NK-92 (cell line): ENCODE results near the gene GFOD1.
"Not testable (repeated sequence)": the region's sequence is repeated elsewhere in the genome, so short reads cannot be mapped to it uniquely, and the experiment has no call there.

Experiments
- DNase-seq: peaks from one replicate; lab custom pipeline; 2025; ENCODE audit not compliant: unreplicated experiment; lab: John Stamatoyannopoulos, UW

Gene GFOD1

GRCh38 chr6:13331516-13332348, 155.7 kb downstream of the GFOD1 start:
- no peak for DNase-seq

GRCh38 chr6:13328875-13329183, 158.6 kb downstream of the GFOD1 start:
- no peak for DNase-seq

DNA sequence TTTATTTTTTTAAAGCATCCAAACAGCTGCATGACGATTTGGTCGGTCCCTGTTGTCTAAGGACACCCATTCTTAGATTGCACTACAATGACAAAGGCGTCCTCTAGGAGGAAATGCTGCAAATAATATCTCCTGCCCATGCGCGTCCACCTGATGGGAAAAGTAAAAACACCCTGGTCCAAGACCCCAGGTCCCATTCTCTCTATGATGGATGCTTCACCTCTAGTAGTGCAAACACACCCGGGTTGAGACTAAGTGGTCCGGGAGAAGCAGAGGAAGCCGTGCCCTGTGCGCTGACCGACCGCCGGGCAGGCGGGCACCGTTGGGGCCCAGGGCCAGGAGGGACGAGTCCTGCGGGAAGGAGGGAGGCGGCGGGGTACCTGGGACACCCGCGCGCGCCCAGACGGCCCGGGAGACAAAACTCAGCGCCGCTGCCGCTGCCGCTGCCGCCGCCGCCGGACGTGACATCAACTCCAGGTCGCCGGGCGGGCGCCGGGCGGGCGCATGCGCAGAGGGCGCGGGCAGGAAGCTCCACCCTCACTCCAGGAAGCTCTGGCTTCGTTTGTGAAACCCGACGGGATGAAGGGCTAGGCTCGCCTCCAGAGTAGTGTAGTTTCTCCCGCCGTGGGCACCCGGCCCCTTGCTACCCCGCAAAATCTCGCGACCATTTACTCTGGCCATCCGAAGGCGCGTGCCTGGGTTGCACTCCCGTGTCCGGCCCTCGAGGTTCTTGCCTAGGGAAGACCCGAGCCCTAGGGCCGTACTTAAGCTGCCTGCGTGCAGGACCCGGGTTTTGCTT, 159.1 kb downstream of the GFOD1 start, which contains the start of gene TBC1D7:
Gene TBC1D7, minus strand, starts transcription at position 462 of the 799 bp plus-strand sequence. CDS start 1,639 bp downstream, outside the sequence.
- peak; percentile 47 for DNase-seq

DNA sequence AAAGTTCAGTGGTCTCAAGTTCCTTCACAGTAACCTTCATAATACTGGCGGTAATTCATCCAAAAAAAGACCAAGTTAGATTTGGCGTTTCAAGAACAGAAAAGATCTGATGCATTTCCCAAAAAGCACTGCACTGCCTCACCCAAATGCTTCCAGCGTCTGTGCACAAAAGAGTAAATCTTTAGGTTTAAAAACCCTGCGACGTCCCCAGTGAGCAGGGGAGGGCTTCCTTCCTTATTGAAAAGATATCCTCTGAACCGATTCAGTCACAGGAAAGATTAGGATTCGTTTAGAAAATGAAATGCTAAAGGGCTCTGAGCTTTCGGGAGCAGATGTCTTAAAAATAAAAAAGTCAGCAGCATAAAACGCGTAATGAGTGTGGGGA, 159.7 kb downstream of the GFOD1 start:
- DNase-seq: no peak

DNA sequence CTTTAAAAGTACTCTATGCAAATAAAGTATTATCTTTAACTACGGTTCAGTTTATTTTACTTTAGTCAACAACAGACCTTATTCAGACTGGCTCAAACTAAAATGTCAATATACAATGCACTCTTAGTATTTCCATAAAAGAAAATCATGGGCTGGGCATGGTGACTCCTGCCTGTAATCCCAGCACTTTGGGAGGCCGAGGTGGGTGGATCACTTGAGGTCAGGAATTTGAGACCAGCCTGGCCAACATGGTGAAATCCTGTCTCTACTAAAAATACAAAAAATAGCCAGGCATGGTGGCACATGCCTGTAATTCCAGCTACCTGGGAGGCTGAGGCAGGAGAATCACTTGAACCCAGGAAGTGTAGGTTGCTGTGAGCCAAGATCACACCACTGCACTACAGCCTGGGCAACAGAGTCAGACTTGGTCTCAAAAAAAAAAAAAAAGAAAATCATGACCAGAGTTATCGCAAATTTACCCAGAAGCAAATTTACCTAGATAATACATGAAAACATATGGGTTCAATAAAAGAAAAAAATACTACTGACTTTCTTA, 161.3 kb downstream of the GFOD1 start:
- not testable (repeated sequence) for DNase-seq

GRCh38 chr6:13319891-13320564, 167.4 kb downstream of the GFOD1 start:
- DNase-seq: no peak

DNA sequence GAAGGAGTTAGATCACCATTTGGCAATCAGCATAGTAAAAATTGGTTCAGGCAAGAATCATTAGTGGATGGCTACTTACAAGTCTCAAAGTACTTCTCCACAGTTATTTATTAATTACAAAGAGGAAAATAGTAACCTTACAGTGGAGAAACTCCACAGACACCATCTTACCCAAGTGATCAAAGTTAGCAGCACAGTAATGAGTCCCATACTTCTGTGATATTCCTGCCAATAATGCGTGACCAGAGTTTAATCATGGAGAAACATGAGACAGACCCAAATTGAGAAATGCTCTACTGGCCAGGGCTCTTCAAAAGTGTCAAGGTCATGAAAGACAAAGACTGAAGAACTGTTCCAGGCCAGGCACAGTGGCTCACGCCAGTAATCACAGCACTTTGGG, 168.6 kb downstream of the GFOD1 start:
- no peak for DNase-seq

GRCh38 chr6:13315896-13316295, 171.5 kb downstream of the GFOD1 start:
- DNase-seq: no peak

DNA sequence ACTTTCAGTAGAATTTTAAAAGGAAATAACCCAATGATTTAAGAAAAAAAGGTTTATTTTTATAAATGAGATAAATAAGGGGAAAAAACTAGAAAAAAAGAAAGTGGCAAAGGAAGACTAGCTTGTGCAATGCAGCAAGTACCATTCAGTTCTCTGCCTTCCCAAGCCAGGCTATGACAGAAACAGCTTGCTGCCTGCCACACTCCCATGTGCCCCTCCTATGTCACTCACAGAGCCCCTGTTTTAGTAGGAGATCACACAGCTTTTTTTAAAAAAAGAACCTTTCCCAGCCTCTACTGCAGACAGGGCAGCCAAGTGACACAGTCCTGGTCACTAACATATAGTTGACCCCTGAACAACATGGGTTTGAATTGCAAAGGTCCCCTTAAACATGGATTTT, 172.6 kb downstream of the GFOD1 start:
- no peak for DNase-seq

DNA sequence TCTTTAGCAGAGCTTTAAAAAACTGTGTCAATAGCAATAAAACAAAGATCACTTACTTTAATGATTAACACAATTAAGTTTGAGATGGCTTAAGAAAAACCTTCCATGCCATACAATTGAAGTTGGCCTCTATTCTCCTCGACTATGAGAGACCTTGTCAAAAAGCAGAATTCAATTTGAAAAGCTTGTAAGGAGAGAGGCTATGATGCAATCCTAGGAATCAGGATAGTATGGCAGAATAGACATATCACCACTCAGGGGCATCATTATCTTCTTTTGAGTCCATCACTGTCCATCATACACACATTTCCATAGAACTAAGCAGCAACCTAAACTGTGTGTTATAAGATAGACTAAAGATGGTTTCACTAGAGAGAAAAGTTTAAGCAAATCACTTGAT, 176.2 kb downstream of the GFOD1 start:
- no peak for DNase-seq

DNA sequence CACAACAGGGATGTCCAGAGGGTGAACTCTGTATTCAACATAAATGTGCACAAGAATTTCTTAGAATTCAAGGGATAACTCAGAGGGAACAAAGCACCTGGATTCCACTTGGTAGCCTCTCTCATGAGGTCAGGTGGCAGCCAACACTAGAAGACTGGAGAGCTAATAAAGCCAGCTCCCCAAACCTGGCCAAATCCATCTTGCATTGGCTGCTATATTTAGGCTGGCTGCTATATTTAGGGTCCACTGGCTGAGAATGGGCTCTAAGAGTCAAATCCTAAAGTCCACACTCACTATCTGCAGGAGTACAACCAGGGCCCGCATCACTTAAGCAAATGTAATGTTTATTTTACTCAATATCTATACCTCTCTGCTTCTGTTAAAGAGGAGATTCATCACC, 179.1 kb downstream of the GFOD1 start:
- DNase-seq: no peak
